K562 (cell line): Measurements from ENCODE around the gene NUDT2. TPM values are rescaled to one million over a fixed set of nuclear protein-coding genes. Genes with fewer than 3 reads are reported as not detected.

Source experiments
- ATAC-seq: fragments of 200-7000 bp; cut with Tn5 transposase; 3 replicates; pipeline ENCODE4 v1.9.1; 2020; ENCODE audit warnings: moderate library complexity
- BruUV-seq: library from RNA; stranded (reverse); fragments of 400-500 nt; replicated peaks from 2 replicates; lab custom pipeline; 2021; lab: Mats Ljungman, UMichigan
- CTCF ChIA-PET: fragments of 300-600 bp; formaldehyde crosslinking; extraction: SDS; loops from one replicate; lab custom pipeline; 2021; ENCODE audit warnings: low intra/inter-chr PET ratio; lab: Yijun Ruan, JAX
- POLR2A ChIA-PET: fragments of 300-600, 350-650 bp; sonication (Branson Sonifier 250); formaldehyde crosslinking; extraction: SDS; loops from one replicate; lab custom pipeline; 2021; ENCODE audit warnings: antibody characterized with exemption, inconsistent platforms; lab: Yijun Ruan, JAX
- DNase-seq, 4 experiments: peaks; one replicate each; pipeline versions ENCODE4 v3.0.0 to v3.0.0-alpha.2; 2011 to 2018; ENCODE audit warnings: low spot score in 3 of 4, mixed read lengths in 3 of 4; ENCODE audit errors: extremely low read depth in 1 of 4
- FAIRE-seq: peaks from 2 replicates; lab custom pipeline; 2011; peaks lifted over from hg19 to GRCh38; lab: Jason Lieb, UNC
- H2AFZ ChIP-seq: 2 replicates; pipeline ENCODE4 v1.6.0; 2011; ENCODE audit warnings: low read depth, low read length, control low read depth, inconsistent platforms
- H3K27ac ChIP-seq: fragments of 200-600 bp; 3 replicates; pipeline ENCODE4 v1.8.0; 2011; ENCODE audit warnings: low read depth, mild to moderate bottlenecking, control low read depth, inconsistent platforms, low read length, moderate library complexity, mixed read lengths; ENCODE audit errors: extremely low read depth
- H3K27me3 ChIP-seq, 2 experiments: fragments of 300-600 bp in 1 of 2; 2 replicates in 1 of 2; 3 replicates in 1 of 2; pipeline versions ENCODE4 v1.6.0 to v1.8.0; 2011; ENCODE audit warnings: inconsistent platforms in 2 of 2, low read length in 2 of 2, mild to moderate bottlenecking in 1 of 2, mixed read lengths in 1 of 2, moderate library complexity in 1 of 2; ENCODE audit not compliant: control insufficient read depth in 2 of 2, insufficient read depth in 2 of 2
- H3K36me3 ChIP-seq: fragments of 300-600 bp; 3 replicates; pipeline ENCODE4 v1.8.0; 2011; ENCODE audit warnings: mild to moderate bottlenecking, low read length, inconsistent platforms; ENCODE audit not compliant: control insufficient read depth, insufficient read depth
- H3K4me1 ChIP-seq, 2 experiments: fragments of 200-600 bp in 1 of 2; replicated peaks in 1 of 2; 2 replicates in 1 of 2; 3 replicates in 1 of 2; pipeline versions ENCODE4 v1.5.1 to v1.8.0; 2011; ENCODE audit warnings: inconsistent platforms in 2 of 2, low read length in 2 of 2, mild to moderate bottlenecking in 1 of 2, mixed read lengths in 1 of 2, moderate library complexity in 1 of 2; ENCODE audit not compliant: control insufficient read depth in 2 of 2, insufficient read depth in 2 of 2
- H3K4me2 ChIP-seq: 2 replicates; pipeline ENCODE4 v1.6.1; 2011; ENCODE audit warnings: low read length, control low read depth, inconsistent platforms, mixed read lengths; ENCODE audit not compliant: insufficient read depth
- H3K4me3 ChIP-seq: fragments of 200-600 bp; sonication (generic), shearing (Covaris generic); 2 replicates; pipeline ENCODE4 v1.5.1; 2016; ENCODE audit warnings: control low read depth, inconsistent platforms
- H3K79me2 ChIP-seq: fragments of 200-600 bp; 3 replicates; pipeline ENCODE4 v1.8.0; 2011; ENCODE audit warnings: low read length, inconsistent platforms; ENCODE audit not compliant: control insufficient read depth, insufficient read depth
- H3K9ac ChIP-seq, 2 experiments: 2 replicates each; pipeline versions ENCODE4 v1.6.0 to v1.6.1; 2011; ENCODE audit warnings: low read depth in 2 of 2, low read length in 2 of 2, control low read depth in 1 of 2, inconsistent platforms in 1 of 2, mild to moderate bottlenecking in 1 of 2, mixed read lengths in 1 of 2; ENCODE audit not compliant: insufficient read depth in 1 of 2
- H3K9me1 ChIP-seq: one replicate; pipeline ENCODE4 v1.6.0; 2011; ENCODE audit warnings: inconsistent platforms, mild to moderate bottlenecking, low read length, moderate library complexity; ENCODE audit not compliant: control insufficient read depth, insufficient read depth
- H3K9me3 ChIP-seq: replicated peaks from 2 replicates; pipeline ENCODE4 v1.5.1; 2011; ENCODE audit warnings: low read depth, low read length, inconsistent platforms; ENCODE audit not compliant: control insufficient read depth, insufficient read depth
- H4K20me1 ChIP-seq: replicated peaks from 2 replicates; pipeline ENCODE4 v1.6.1; 2011; ENCODE audit warnings: low read length, inconsistent platforms, mixed read lengths; ENCODE audit not compliant: control insufficient read depth, insufficient read depth
- AFF4 ChIP-seq: sonication (generic); formaldehyde crosslinking; IDR thresholded peaks from 2 replicates; pipeline ENCODE4 v1.8.0; 2023; ENCODE audit warnings: mild to moderate bottlenecking, missing genetic modification reagents
- MYNN ChIP-seq, 2 experiments: sonication (generic); formaldehyde crosslinking in 1 of 2; IDR thresholded peaks; 2 replicates each; pipeline versions ENCODE4 v1.5.0 to v1.6.1; 2016 to 2020; ENCODE audit warnings: antibody characterized with exemption in 1 of 2, missing genetic modification reagents in 1 of 2
- ZC3H4 ChIP-seq: sonication (generic); formaldehyde crosslinking; IDR thresholded peaks from 2 replicates; pipeline ENCODE4 v1.9.0; 2021; ENCODE audit warnings: missing genetic modification reagents, borderline replicate concordance
- WGBS: fragments of 100-300 bp; shearing (Covaris generic); methylation state at CpG from one replicate; pipeline ENCODE4 v1.1.6; 2016; ENCODE audit warnings: low coverage, mixed read lengths; ENCODE audit not compliant: insufficient coverage; ENCODE audit errors: missing lambda C conversion rate; 5-methylcytosine and 5-hydroxymethylcytosine counted together
- in situ Hi-C: fragments of 300-500 bp; cut with MboI; formaldehyde crosslinking; loops from 4 replicates; pipeline ENCODE4 v1.15.0; 2018; ENCODE audit warnings: inconsistent platforms, mixed read lengths
- intact Hi-C: fragments of 100-400 bp; cut with micrococcal nuclease; formaldehyde crosslinking; loops from 2 replicates; pipeline ENCODE4 v1.14.2; 2022
- polyA plus RNA-seq, 8 experiments: library from polyadenylated mRNA; depleted of rRNA in 4 of 8; stranded (reverse) in 5 of 8; unstranded in 3 of 8; fragments of >200 nt; fragmentation: Nextera tagmentation in 2 of 8; fragmentation: Illumina TruSeq in 1 of 8; extraction: Ambion mirVana in 2 of 8; extraction: Trizol in 1 of 8; gene quantifications; 2 replicates each; pipeline versions ENCODE4 v1.2.1 to v1.2.3, GENCODE V29; 2011 to 2014; ENCODE audit warnings: inconsistent platforms in 1 of 8, missing spikeins in 1 of 8
- total RNA-seq, 7 experiments: library from RNA; depleted of rRNA in 6 of 7; stranded (reverse); fragments of >200 nt in 6 of 7; fragmentation: Illumina TruSeq in 2 of 7; extraction: Trizol in 2 of 7; gene quantifications; 2 replicates each; pipeline versions ENCODE4 v1.2.1 to v1.2.3, GENCODE V29; 2011 to 2021; ENCODE audit warnings: low replicate concordance in 1 of 7
- TF ChIP-seq, protein P1 (sequence below): sonication (generic); formaldehyde crosslinking; IDR thresholded peaks from 2 replicates; pipeline ENCODE4 v1.8.1; 2023; ENCODE audit warnings: mild to moderate bottlenecking, missing genetic modification reagents

The NUDT2 gene
- total and polyA plus RNA-seq, 9 of the 15 experiments (the other 6 are each of a cell fraction or from before 2014, with no cell fraction given), result 11.5 to 28.1 (median 19.0) TPM

DNA sequence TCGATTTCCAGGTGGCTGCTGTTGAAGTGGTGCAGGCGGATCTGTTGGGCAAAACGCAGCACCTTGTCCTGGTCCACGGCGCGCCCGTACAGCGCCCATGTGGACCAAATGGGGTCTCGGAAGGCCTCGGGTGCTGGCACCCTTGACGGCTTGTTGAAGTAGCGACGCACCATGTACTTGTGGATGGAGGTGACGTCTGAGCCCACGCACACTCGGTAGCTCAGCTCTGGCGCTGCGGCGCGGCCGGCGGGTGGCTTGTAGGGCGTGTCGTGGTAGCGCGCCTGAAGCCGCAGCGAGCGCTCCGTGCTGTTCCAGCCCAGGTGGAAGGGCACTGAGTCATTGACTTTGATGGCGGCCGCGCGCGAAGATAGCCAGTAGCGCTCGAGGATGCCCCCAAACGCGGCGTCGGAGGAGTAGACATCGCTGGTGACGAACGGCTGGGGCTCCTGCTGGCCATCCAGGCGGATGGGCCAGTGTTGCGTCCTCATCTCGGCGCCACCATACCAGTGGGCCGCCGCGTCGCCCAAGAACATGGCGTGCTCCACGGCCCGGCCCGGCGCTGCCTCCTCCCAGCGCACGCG is 42.6 kb downstream of the NUDT2 start:
- Histone ChIP-seq H3K4me3 (no peak overlapping the region), H3K27me3 (no peaks in the 10 kb centered on the region), H3K9me1 (no peaks in the 10 kb centered on the region), H3K36me3 (no peaks in the 10 kb centered on the region), H3K9ac (no peak overlapping the region), H3K79me2 (no peaks in the 10 kb centered on the region), H4K20me1 (no peaks in the 10 kb centered on the region), H2AFZ (no peak overlapping the region), H3K9me3 (0 out of 2 replicates have a peak, but pooled peaks cover 2% of the 10 kb centered on the region), H3K4me2 (no peak overlapping the region), H3K4me1 (peaks cover 0 to 13% of the 10 kb centered on the region in 2 experiments; a peak in 4 of 5 replicates), H3K27ac (no peak overlapping the region)
- POLR2A ChIA-PET, result no interaction called here
- intact Hi-C loops (no loop called here), in situ Hi-C loops (no loop called here)
- CTCF ChIA-PET, result no interaction called here
- DNase-seq (no peak), FAIRE-seq (no peak), ATAC-seq (no peak)
- no peak for TF ChIP-seq MYNN (IDR thresholded peaks at IDR 0.05)
- no peak for TF ChIP-seq MYNN (CRISPR knock-in tag; IDR thresholded peaks at IDR 0.05)
- no peak for TF ChIP-seq ZC3H4 (CRISPR knock-in tag)
- BruUV-seq, result no TSS peak
- 78% methylated on average over 18 of the region's 60 CpGs for WGBS

DNA sequence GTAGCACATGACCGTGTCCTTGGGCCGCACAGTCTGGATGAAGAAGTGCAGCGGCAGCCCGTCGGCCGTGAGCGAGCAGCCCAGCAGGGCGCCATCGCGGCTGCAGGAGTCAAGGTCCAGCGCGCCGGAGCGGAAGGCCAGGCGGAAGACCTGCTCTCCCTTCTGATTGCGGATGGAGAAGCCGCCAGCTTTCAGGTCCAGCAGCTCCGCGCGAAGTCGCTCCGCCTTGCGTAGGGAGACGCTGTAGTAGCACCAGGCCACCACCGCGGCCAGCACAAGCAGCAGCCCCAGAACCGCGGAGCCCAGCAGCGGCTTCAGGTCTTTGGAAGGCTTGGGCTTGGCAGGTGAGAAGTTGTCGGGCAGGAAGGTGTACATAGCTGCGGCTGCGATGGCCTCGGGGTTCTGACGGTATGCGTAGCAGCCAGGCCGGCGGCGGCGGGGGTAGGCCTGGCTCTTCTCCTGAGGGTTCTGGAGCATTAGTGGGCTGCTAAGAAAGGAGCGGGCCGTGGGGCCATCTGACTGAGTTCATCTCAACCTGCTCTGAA is 43.2 kb downstream of the NUDT2 start:
- 78% methylated on average over 21 of the region's 41 CpGs for WGBS
- DNase-seq, result no peak
- 0 out of 2 replicates have a peak, but pooled peaks cover 2% of the 10 kb centered on the region for H3K9me3 ChIP-seq
- ATAC-seq, result no peak
- TF ChIP-seq AFF4 (CRISPR knock-in tag), result no peak
- TF ChIP-seq, protein P1, sequence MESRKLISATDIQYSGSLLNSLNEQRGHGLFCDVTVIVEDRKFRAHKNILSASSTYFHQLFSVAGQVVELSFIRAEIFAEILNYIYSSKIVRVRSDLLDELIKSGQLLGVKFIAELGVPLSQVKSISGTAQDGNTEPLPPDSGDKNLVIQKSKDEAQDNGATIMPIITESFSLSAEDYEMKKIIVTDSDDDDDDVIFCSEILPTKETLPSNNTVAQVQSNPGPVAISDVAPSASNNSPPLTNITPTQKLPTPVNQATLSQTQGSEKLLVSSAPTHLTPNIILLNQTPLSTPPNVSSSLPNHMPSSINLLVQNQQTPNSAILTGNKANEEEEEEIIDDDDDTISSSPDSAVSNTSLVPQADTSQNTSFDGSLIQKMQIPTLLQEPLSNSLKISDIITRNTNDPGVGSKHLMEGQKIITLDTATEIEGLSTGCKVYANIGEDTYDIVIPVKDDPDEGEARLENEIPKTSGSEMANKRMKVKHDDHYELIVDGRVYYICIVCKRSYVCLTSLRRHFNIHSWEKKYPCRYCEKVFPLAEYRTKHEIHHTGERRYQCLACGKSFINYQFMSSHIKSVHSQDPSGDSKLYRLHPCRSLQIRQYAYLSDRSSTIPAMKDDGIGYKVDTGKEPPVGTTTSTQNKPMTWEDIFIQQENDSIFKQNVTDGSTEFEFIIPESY (CRISPR knock-in tag), result peak; percentile 75
- H3K36me3 ChIP-seq, result no peaks in the 10 kb centered on the region
- no peak for FAIRE-seq
- no peak overlapping the region for H3K4me2 ChIP-seq
- ChIA-PET CTCF (no interaction called here), POLR2A (interaction anchor here (1.2 kb wide), 1 partner anchor 23 kb away, joined by 3 read pairs; no protein-coding TSS in a partner anchor)
- H3K4me1 ChIP-seq, result peaks cover 0 to 19% of the 10 kb centered on the region in 2 experiments; a peak in 4 of 5 replicates
- no peak overlapping the region for H3K9ac ChIP-seq
- BruUV-seq, result no TSS peak
- H3K27ac ChIP-seq, result no peak overlapping the region
- no peaks in the 10 kb centered on the region for H3K27me3 ChIP-seq
- no peaks in the 10 kb centered on the region for H4K20me1 ChIP-seq
- in situ Hi-C loops (no loop called here), intact Hi-C loops (no loop called here)
- no peak overlapping the region for H2AFZ ChIP-seq
- H3K4me3 ChIP-seq, result no peak overlapping the region
- H3K9me1 ChIP-seq, result no peaks in the 10 kb centered on the region
- H3K79me2 ChIP-seq, result no peaks in the 10 kb centered on the region
